HL-60 (cell line): ENCODE data around the gene C14orf93.

Experiments
- CTCF ChIP-seq: IDR thresholded peaks from one replicate; pipeline ENCODE4 v1.5.1; 2011; ENCODE audit warnings: low read length, control low read depth, inconsistent platforms; ENCODE audit not compliant: insufficient read depth
- GABPA ChIP-seq: IDR thresholded peaks from 2 replicates; pipeline ENCODE4 v1.6.1; 2012; ENCODE audit warnings: low read depth
- POLR2AphosphoS5 ChIP-seq: IDR thresholded peaks from 2 replicates; pipeline ENCODE4 v1.6.1; 2012; ENCODE audit warnings: low read depth
- SPI1 ChIP-seq: IDR thresholded peaks from 2 replicates; pipeline ENCODE4 v1.6.1; 2012; ENCODE audit warnings: low read depth, mild to moderate bottlenecking, borderline replicate concordance

- TF ChIP-seq POLR2AphosphoS5 (peak; percentile 96), CTCF (peak; percentile 15), GABPA (no peak), SPI1 (no peak)
Observed at GRCh38 chr14:23006544-23007419, 3.2 kb downstream of the C14orf93 start.
